ENCODE data around the gene PER3. TPM values are rescaled to one million over a fixed set of nuclear protein-coding genes. Genes with fewer than 3 reads are reported as not detected.

Gene PER3
- total RNA-seq, 3 donors from 2014 or later (not counting 1 experiment from before 2014, with no cell fraction given) = 9.1 to 20.8 (median 19.2) TPM

- no peaks in the 10 kb centered on the region for H3K36me3 ChIP-seq (ENCODE audit: control insufficient read depth, insufficient read depth, low read length)
- no peak overlapping the region for H3K4me3 ChIP-seq (ENCODE audit: low read length)
- Mint-ChIP-seq H3K4me3 (no peak overlapping the region), H3K36me3 (no peaks in the 10 kb centered on the region), H3K27ac (no peak overlapping the region), H3K9me3 (no peaks in the 10 kb centered on the region), H3K4me1 (peaks cover 9 to 11% of the 10 kb centered on the region in 2 donors), H3K27me3 (ENCODE audit: low read depth in 2 of 2) (peaks cover 0 to 5% of the 10 kb centered on the region in 2 donors)
- intact Hi-C loops (cut with micrococcal nuclease) = no loop called here
- peaks cover 4% of the 10 kb centered on the region for H3K4me1 ChIP-seq (ENCODE audit: control insufficient read depth, insufficient read depth, low read length)
- H3K9me3 ChIP-seq (ENCODE audit: control insufficient read depth, insufficient read depth, low read length) = no peaks in the 10 kb centered on the region
- H3K27me3 ChIP-seq (ENCODE audit: control insufficient read depth, insufficient read depth, low read length) = no peaks in the 10 kb centered on the region
- no peak for TF ChIP-seq CTCF (IDR thresholded peaks at IDR 0.05)
- no peak overlapping the region for H3K27ac ChIP-seq (ENCODE audit: low read length)
- DNase-seq = no peak
- ATAC-seq = no peak
- 77% methylated on average over 5 of the region's 5 CpGs for WGBS (ENCODE audit: insufficient coverage)
These were observed 35.0 kb upstream of the PER3 start for GRCh38 chr1:7749126-7749525.

GRCh38 chr1:7751174-7751573 lies 32.9 kb upstream of the PER3 start:
- ATAC-seq (no peak), DNase-seq (no peak)
- H3K4me1 ChIP-seq (ENCODE audit: control insufficient read depth, insufficient read depth, low read length) = peaks cover 4% of the 10 kb centered on the region
- Mint-ChIP-seq H3K36me3 (no peaks in the 10 kb centered on the region), H3K4me3 (no peak overlapping the region), H3K27me3 (ENCODE audit: low read depth in 2 of 2) (no peaks in the 10 kb centered on the region), H3K4me1 (peaks cover 9 to 14% of the 10 kb centered on the region in 2 donors), H3K27ac (no peak overlapping the region), H3K9me3 (no peaks in the 10 kb centered on the region)
- no peaks in the 10 kb centered on the region for H3K9me3 ChIP-seq (ENCODE audit: control insufficient read depth, insufficient read depth, low read length)
- no peaks in the 10 kb centered on the region for H3K36me3 ChIP-seq (ENCODE audit: control insufficient read depth, insufficient read depth, low read length)
- intact Hi-C loops (cut with micrococcal nuclease) = no loop called here
- 93% methylated on average over 11 of the region's 11 CpGs for WGBS (ENCODE audit: insufficient coverage)
- no peak overlapping the region for H3K4me3 ChIP-seq (ENCODE audit: low read length)
- no peak overlapping the region for H3K27ac ChIP-seq (ENCODE audit: low read length)
- TF ChIP-seq CTCF (IDR thresholded peaks at IDR 0.05) = no peak
- H3K27me3 ChIP-seq (ENCODE audit: control insufficient read depth, insufficient read depth, low read length) = no peaks in the 10 kb centered on the region

GRCh38 chr1:7752512-7753417 lies 31.3 kb upstream of the PER3 start:
- TF ChIP-seq CTCF (IDR thresholded peaks at IDR 0.05) = peak; percentile 79
- peaks cover 4% of the 10 kb centered on the region for H3K4me1 ChIP-seq (ENCODE audit: control insufficient read depth, insufficient read depth, low read length)
- no peaks in the 10 kb centered on the region for H3K27me3 ChIP-seq (ENCODE audit: control insufficient read depth, insufficient read depth, low read length)
- no peaks in the 10 kb centered on the region for H3K36me3 ChIP-seq (ENCODE audit: control insufficient read depth, insufficient read depth, low read length)
- Mint-ChIP-seq H3K4me1 (peaks cover 9 to 14% of the 10 kb centered on the region in 2 donors), H3K9me3 (no peaks in the 10 kb centered on the region), H3K4me3 (peak overlapping the region; percentile 51), H3K36me3 (no peaks in the 10 kb centered on the region), H3K27ac (no peak overlapping the region), H3K27me3 (ENCODE audit: low read depth in 2 of 2) (no peaks in the 10 kb centered on the region)
- no peak overlapping the region for H3K4me3 ChIP-seq (ENCODE audit: low read length)
- H3K27ac ChIP-seq (ENCODE audit: low read length) = no peak overlapping the region
- intact Hi-C loops (cut with micrococcal nuclease) = loop anchor here (1.0 kb wide), 1 partner anchor 85 kb away; no protein-coding TSS in a partner anchor
- no peaks in the 10 kb centered on the region for H3K9me3 ChIP-seq (ENCODE audit: control insufficient read depth, insufficient read depth, low read length)
- 28% methylated on average over 16 of the region's 18 CpGs for WGBS (ENCODE audit: insufficient coverage)
- peak in 1 of 2 donors; percentile 78 for DNase-seq
- peak in 2 of 3 donors; percentile 54 to 66 for ATAC-seq

All from natural killer cell (primary cell).